H1 (cell line): Measurements from ENCODE around the gene NLK. TPM values are rescaled to one million over a fixed set of nuclear protein-coding genes. Genes with fewer than 3 reads are reported as not detected.

Experiments used
- CTCF ChIA-PET: fragments of 300-600 bp; sonication (Branson Sonifier 250); formaldehyde crosslinking; loops from one replicate; lab custom pipeline; 2021; ENCODE audit not compliant: partially characterized antibody; lab: Charles Lee
- POLR2A ChIA-PET: fragments of 300-600 bp; sonication (Branson Sonifier 250); formaldehyde crosslinking; loops from one replicate; lab custom pipeline; 2021; ENCODE audit warnings: inconsistent platforms; ENCODE audit not compliant: partially characterized antibody; lab: Charles Lee
- DNase-seq, 2 experiments: peaks; one replicate each; pipeline versions ENCODE4 v3.0.0 to v3.0.0-alpha.2; 2010 to 2022; ENCODE audit warnings: low spot score in 2 of 2, low read depth in 1 of 2, mixed read lengths in 1 of 2
- FAIRE-seq: peaks from 2 replicates; lab custom pipeline; 2011; peaks lifted over from hg19 to GRCh38; lab: Jason Lieb, UNC
- H2AFZ ChIP-seq: 2 replicates; pipeline ENCODE4 v1.8.1; 2012; ENCODE audit warnings: low read length, inconsistent platforms
- H2AK5ac ChIP-seq: 2 replicates; pipeline ENCODE4 v1.6.1; 2013; ENCODE audit warnings: low read depth, low read length
- H2BK120ac ChIP-seq: replicated peaks from 2 replicates; pipeline ENCODE3; 2013; ENCODE audit warnings: low read depth, low read length, inconsistent platforms
- H2BK12ac ChIP-seq: 2 replicates; pipeline ENCODE4 v1.6.1; 2013; ENCODE audit warnings: low read depth, low read length
- H2BK15ac ChIP-seq: 2 replicates; pipeline ENCODE4 v1.6.1; 2013; ENCODE audit warnings: low read length
- H2BK20ac ChIP-seq: 2 replicates; pipeline ENCODE4 v1.6.1; 2013; ENCODE audit warnings: low read length
- H2BK5ac ChIP-seq: 2 replicates; pipeline ENCODE4 v1.6.1; 2013; ENCODE audit warnings: low read depth, low read length
- H3K14ac ChIP-seq: 2 replicates; pipeline ENCODE4 v1.6.1; 2013; ENCODE audit warnings: inconsistent platforms; ENCODE audit not compliant: insufficient read length
- H3K18ac ChIP-seq: 2 replicates; pipeline ENCODE4 v1.6.1; 2013; ENCODE audit warnings: low read length; ENCODE audit errors: extremely low read depth
- H3K23ac ChIP-seq: 2 replicates; pipeline ENCODE4 v1.6.1; 2013; ENCODE audit warnings: inconsistent platforms; ENCODE audit not compliant: insufficient read length
- H3K23me2 ChIP-seq: 2 replicates; pipeline ENCODE4 v1.6.1; 2013; ENCODE audit warnings: low read depth, low read length
- H3K27ac ChIP-seq: 2 replicates; pipeline ENCODE4 v1.6.1; 2011; ENCODE audit warnings: low read depth, low read length, inconsistent platforms
- H3K27me3 ChIP-seq, 4 experiments: replicated peaks in 1 of 4; 1 replicate in 1 of 4; 2 replicates in 3 of 4; pipeline versions ENCODE4 v1.6.1 to v1.8.1; 2011 to 2013; ENCODE audit warnings: low read length in 3 of 4, mild to moderate bottlenecking in 3 of 4, inconsistent platforms in 2 of 4, mixed read lengths in 2 of 4, moderate library complexity in 1 of 4; ENCODE audit not compliant: control insufficient read depth in 3 of 4, insufficient read depth in 3 of 4; ENCODE audit errors: extremely low read depth in 1 of 4
- H3K36me3 ChIP-seq, 4 experiments: 2 replicates each; pipeline versions ENCODE4 v1.6.1 to v1.8.1; 2011 to 2013; ENCODE audit warnings: mild to moderate bottlenecking in 4 of 4, low read length in 3 of 4, moderate library complexity in 2 of 4, control low read depth in 1 of 4, inconsistent platforms in 1 of 4; ENCODE audit not compliant: insufficient read depth in 4 of 4, control insufficient read depth in 2 of 4
- H3K4ac ChIP-seq: replicated peaks from 2 replicates; pipeline ENCODE3; 2013; ENCODE audit warnings: low read length, low read depth, mixed read lengths, inconsistent platforms; ENCODE audit not compliant: insufficient read length
- H3K4me1 ChIP-seq, 4 experiments: replicated peaks in 1 of 4; 1 replicate in 1 of 4; 2 replicates in 3 of 4; pipeline versions ENCODE4 v1.6.1 to v1.8.1; 2011 to 2013; ENCODE audit warnings: low read length in 3 of 4, inconsistent platforms in 2 of 4, mixed read lengths in 1 of 4; ENCODE audit not compliant: insufficient read depth in 4 of 4, control insufficient read depth in 3 of 4
- H3K4me2 ChIP-seq, 2 experiments: 2 replicates each; pipeline versions ENCODE4 v1.6.1 to v1.8.1; 2011 to 2013; ENCODE audit warnings: low read depth in 2 of 2, low read length in 2 of 2, control low read depth in 1 of 2, inconsistent platforms in 1 of 2, mild to moderate bottlenecking in 1 of 2; ENCODE audit not compliant: insufficient read depth in 1 of 2
- H3K4me3 ChIP-seq, 4 experiments: fragments of 200-600, 300-600 bp in 1 of 4; sonication (generic), shearing (Covaris generic), sonication (Bioruptor Twin) in 1 of 4; 2 replicates each; pipeline versions ENCODE4 v1.5.1 to v1.8.1; 2011 to 2016; ENCODE audit warnings: low read length in 4 of 4, low read depth in 3 of 4, control low read depth in 2 of 4, inconsistent platforms in 2 of 4, mild to moderate bottlenecking in 2 of 4, mixed read lengths in 1 of 4, moderate library complexity in 1 of 4; ENCODE audit not compliant: insufficient read depth in 2 of 4; ENCODE audit errors: extremely low read depth in 1 of 4
- H3K56ac ChIP-seq: replicated peaks from 2 replicates; pipeline ENCODE3; 2013; ENCODE audit warnings: low read depth, mild to moderate bottlenecking, mixed read lengths, low read length, inconsistent platforms; ENCODE audit not compliant: insufficient read length
- H3K79me1 ChIP-seq: 2 replicates; pipeline ENCODE4 v1.6.1; 2013; ENCODE audit warnings: low read depth, low read length, control low read depth
- H3K79me2 ChIP-seq, 2 experiments: 2 replicates each; pipeline versions ENCODE4 v1.6.1 to v1.8.1; 2012 to 2013; ENCODE audit warnings: low read length in 2 of 2, mild to moderate bottlenecking in 2 of 2, inconsistent platforms in 1 of 2; ENCODE audit not compliant: insufficient read depth in 2 of 2, control insufficient read depth in 1 of 2
- H3K9ac ChIP-seq, 4 experiments: replicated peaks in 1 of 4; 1 replicate in 1 of 4; 2 replicates in 3 of 4; pipeline versions ENCODE4 v1.6.1 to v1.8.1; 2011 to 2013; ENCODE audit warnings: low read depth in 3 of 4, low read length in 3 of 4, control low read depth in 2 of 4, mild to moderate bottlenecking in 2 of 4, moderate library complexity in 2 of 4, inconsistent platforms in 1 of 4; ENCODE audit errors: extremely low read depth in 1 of 4
- H3K9me3 ChIP-seq, 2 experiments: 2 replicates each; pipeline versions ENCODE4 v1.6.1 to v1.8.1; 2012 to 2013; ENCODE audit warnings: mild to moderate bottlenecking in 2 of 2, moderate library complexity in 2 of 2, control low read depth in 1 of 2, inconsistent platforms in 1 of 2, low read depth in 1 of 2, low read length in 1 of 2, mixed read lengths in 1 of 2; ENCODE audit not compliant: insufficient read depth in 2 of 2
- H4K20me1 ChIP-seq, 2 experiments: replicated peaks in 1 of 2; 2 replicates each; pipeline versions ENCODE3 to v1.8.1; 2011 to 2013; ENCODE audit warnings: inconsistent platforms in 2 of 2, low read length in 2 of 2, mild to moderate bottlenecking in 1 of 2; ENCODE audit not compliant: insufficient read depth in 2 of 2, control insufficient read depth in 1 of 2
- H4K5ac ChIP-seq: 2 replicates; pipeline ENCODE4 v1.6.1; 2013; ENCODE audit warnings: low read length, low read depth, mixed read lengths, inconsistent platforms; ENCODE audit not compliant: insufficient read length
- H4K8ac ChIP-seq: 2 replicates; pipeline ENCODE4 v1.8.0; 2013; ENCODE audit warnings: mild to moderate bottlenecking, moderate library complexity, low read length, inconsistent platforms; ENCODE audit not compliant: insufficient read depth; ENCODE audit errors: extremely low read depth
- H4K91ac ChIP-seq: replicated peaks from 2 replicates; pipeline ENCODE3; 2013; ENCODE audit warnings: low read length, mixed read lengths, inconsistent platforms; ENCODE audit not compliant: insufficient read length
- ASH2L ChIP-seq: fragments of 200-600, 300-600 bp; sonication (generic); IDR thresholded peaks from one replicate; pipeline ENCODE4 v1.7.1; 2017; ENCODE audit warnings: low read length
- BACH1 ChIP-seq: IDR thresholded peaks from 2 replicates; pipeline ENCODE4 v1.6.1; 2012; ENCODE audit warnings: low read length, improper control_type of control experiment
- PHF8 ChIP-seq: fragments of 200-600 bp; sonication (generic); conservative IDR thresholded peaks from 2 replicates; pipeline ENCODE4 v1.7.1; 2012; ENCODE audit warnings: low read depth, mild to moderate bottlenecking, inconsistent platforms, low read length, moderate library complexity
- RNF2 ChIP-seq: fragments of 200-900, 300-1000 bp; sonication (generic); IDR thresholded peaks from 2 replicates; pipeline ENCODE4 v1.7.1; 2016; ENCODE audit warnings: borderline replicate concordance, low read depth, mild to moderate bottlenecking, antibody characterized with exemption, low read length; ENCODE audit not compliant: poor library complexity, severe bottlenecking; ENCODE audit errors: missing control alignments
- SIRT6 ChIP-seq: IDR thresholded peaks from one replicate; pipeline ENCODE4 v1.7.1; 2012; ENCODE audit warnings: low read length, inconsistent platforms
- SP4 ChIP-seq: IDR thresholded peaks from 2 replicates; pipeline ENCODE4 v1.6.1; 2012; ENCODE audit warnings: low read length, inconsistent platforms
- SRF ChIP-seq: IDR thresholded peaks from 2 replicates; pipeline ENCODE4 v1.6.1; 2011; ENCODE audit warnings: mild to moderate bottlenecking, low read depth, low read length, moderate library complexity
- TAF1 ChIP-seq: IDR thresholded peaks from 2 replicates; pipeline ENCODE4 v1.6.1; 2011; ENCODE audit warnings: mild to moderate bottlenecking, low read depth, low read length
- WGBS, 2 experiments: shearing (Covaris generic) in 1 of 2; methylation state at CpG; one replicate each; pipeline versions ENCODE4 v1.1.6 to v1.1.7; 2013 to 2015; ENCODE audit warnings: low lambda C conversion rate in 2 of 2, mixed read lengths in 2 of 2, inconsistent platforms in 1 of 2, low coverage in 1 of 2, missing lambda C conversion rate in 1 of 2; ENCODE audit not compliant: insufficient replicate concordance in 2 of 2, insufficient coverage in 1 of 2, insufficient read length in 1 of 2; ENCODE audit errors: extremely low coverage in 1 of 2, missing lambda C conversion rate in 1 of 2; 5-methylcytosine and 5-hydroxymethylcytosine counted together
- polyA plus RNA-seq, 7 experiments: library from polyadenylated mRNA; depleted of rRNA in 3 of 7; stranded (reverse) in 5 of 7; unstranded in 2 of 7; fragments of >200 nt in 5 of 7; fragments of 200-250 nt in 2 of 7; gene quantifications; 1 replicate in 5 of 7; 2 replicates in 1 of 7; 4 replicates in 1 of 7; pipeline versions ENCODE4 v1.2.1 to v1.2.3, GENCODE V29; 2011 to 2013; ENCODE audit warnings: missing spikeins in 2 of 7, mixed read lengths in 2 of 7
- total RNA-seq: library from RNA; stranded (reverse); fragmentation: NEBNext Ultra II Directional; extraction: Animal tissue kit (Norgen Biotek cat#: 25700); gene quantifications from 2 replicates; pipeline ENCODE4 v1.2.1, GENCODE V29; 2021

The NLK gene
- total and polyA plus RNA-seq, 2 of the 8 experiments (the other 6 are each of a cell fraction or from before 2014, with no cell fraction given): 30.8 to 49.9 TPM

- peaks cover 0 to 97% of the 10 kb centered on the region in 2 experiments; a peak in 3 of 4 replicates for H3K79me2 ChIP-seq
- TF ChIP-seq TAF1 (no peak), BACH1 (no peak), RNF2 (no peak), SP4 (no peak), ASH2L (no peak), SIRT6 (no peak), SRF (no peak), PHF8 (no peak)
Observed at GRCh38 chr17:28057731-28058246, 15.3 kb downstream of the NLK start.

More at GRCh38 chr17:28057731-28058246, 15.3 kb downstream of the NLK start:
- Histone ChIP-seq H3K23ac (no peak overlapping the region), H3K4ac (no peak overlapping the region), H3K56ac (no peak overlapping the region), H4K5ac (no peak overlapping the region), H4K91ac (no peak overlapping the region), H2BK5ac (no peak overlapping the region), H3K79me1 (peaks cover 3% of the 10 kb centered on the region; the same call in 1 of the 2 replicates), H3K18ac (no peak overlapping the region), H3K4me1 (peaks cover 0 to 6% (median 3%) of the 10 kb centered on the region in 4 experiments; a peak in 5 of 7 replicates), H3K27ac (no peak overlapping the region), H2BK12ac (no peak overlapping the region), H3K27me3 (no peaks in the 10 kb centered on the region), H2BK20ac (no peak overlapping the region), H3K23me2 (no peaks in the 10 kb centered on the region), H2AFZ (no peak overlapping the region), H3K4me3 (no peak overlapping the region), H3K9me3 (no peaks in the 10 kb centered on the region), H4K8ac (no peak overlapping the region), H2BK15ac (no peak overlapping the region), H2BK120ac (no peak overlapping the region), H3K14ac (no peak overlapping the region), H3K4me2 (no peak overlapping the region), H4K20me1 (peaks cover 7 to 10% of the 10 kb centered on the region in 2 experiments), H3K9ac (no peak overlapping the region), H3K36me3 (no peaks in the 10 kb centered on the region), H2AK5ac (no peak overlapping the region)
- WGBS, 2 experiments: 79% methylated on average over 1 of the region's 1 CpG; no CpG with 5 or more reads in 1 of the 2 experiments
- POLR2A ChIA-PET: no interaction called here
- CTCF ChIA-PET: interaction anchor here (0.8 kb wide), 1 partner anchor 191 kb away, joined by 3 read pairs; no protein-coding TSS in a partner anchor
- no peak for FAIRE-seq
- no peak for DNase-seq
